Measurements from ENCODE around the gene SKI.
"Not testable (repeated sequence)": the region's sequence is repeated elsewhere in the genome, so short reads cannot be mapped to it uniquely, and the experiment has no call there.

Gene SKI

DNA sequence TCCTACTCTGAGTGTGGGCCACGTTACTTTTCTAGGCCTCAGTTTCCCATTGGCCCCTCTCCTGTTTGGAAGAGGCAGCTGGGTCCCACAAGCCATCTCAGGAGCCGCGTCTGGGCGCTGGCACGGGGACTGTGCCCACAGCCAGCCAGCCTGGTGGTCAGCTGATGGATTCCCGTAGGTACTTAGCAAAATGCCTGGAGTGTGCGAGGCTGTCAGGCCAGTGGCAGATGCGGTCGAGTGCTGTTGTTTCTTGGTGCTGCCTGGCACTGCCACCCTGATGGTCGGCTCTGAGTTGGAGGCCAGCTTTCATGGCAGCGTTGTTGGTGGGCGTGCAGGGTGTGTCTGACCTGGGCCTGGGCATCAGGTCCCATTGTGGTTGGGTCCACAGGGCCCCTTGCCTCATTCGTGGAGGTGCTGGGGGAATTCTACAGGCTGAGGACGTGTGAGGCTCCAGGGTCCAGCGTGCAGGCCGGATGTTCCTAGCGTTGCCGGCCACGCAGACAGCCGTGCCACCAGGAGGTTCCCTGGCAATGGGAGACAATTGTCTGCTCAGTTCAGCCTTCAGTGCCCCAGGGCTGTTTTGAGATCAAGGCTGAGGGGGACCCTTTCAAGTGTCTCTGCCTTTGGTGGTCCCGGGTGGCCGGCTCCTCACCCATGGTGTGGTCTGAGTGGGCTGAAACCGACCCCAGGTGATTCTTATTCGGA, 20.9 kb downstream of the SKI start:
- no peak for DNase-seq

- no peak for DNase-seq
Observed at GRCh38 chr1:2249559-2249906, 21.4 kb downstream of the SKI start.

DNA sequence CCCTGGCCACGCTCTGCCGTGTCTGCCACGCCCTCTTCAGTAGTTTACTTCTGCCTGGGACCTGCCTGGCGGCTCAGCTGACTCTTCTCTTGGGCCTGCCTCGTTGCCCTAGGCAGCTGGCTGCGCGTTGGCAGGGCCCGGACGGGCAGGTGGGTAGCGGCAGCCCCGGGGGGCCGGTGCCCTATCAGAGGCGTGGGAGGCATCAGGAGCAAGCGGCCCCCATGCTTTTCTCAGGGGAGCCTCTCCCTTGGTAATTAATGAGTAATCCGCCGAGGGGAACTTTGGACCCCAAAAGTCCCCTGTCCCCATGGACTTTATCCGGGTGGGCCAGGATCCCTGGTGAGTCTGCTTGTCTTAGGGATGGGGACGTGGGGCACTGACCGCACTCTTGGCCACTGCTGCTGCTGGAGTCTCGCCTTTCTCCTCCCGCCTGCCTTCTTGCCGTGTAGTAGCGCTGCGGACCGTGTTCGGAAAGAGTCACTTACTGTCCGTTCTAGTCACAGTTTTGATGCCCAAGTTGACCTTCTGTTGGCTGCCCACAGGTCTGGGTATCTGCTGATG, 22.7 kb downstream of the SKI start:
- DNase-seq = no peak

DNA sequence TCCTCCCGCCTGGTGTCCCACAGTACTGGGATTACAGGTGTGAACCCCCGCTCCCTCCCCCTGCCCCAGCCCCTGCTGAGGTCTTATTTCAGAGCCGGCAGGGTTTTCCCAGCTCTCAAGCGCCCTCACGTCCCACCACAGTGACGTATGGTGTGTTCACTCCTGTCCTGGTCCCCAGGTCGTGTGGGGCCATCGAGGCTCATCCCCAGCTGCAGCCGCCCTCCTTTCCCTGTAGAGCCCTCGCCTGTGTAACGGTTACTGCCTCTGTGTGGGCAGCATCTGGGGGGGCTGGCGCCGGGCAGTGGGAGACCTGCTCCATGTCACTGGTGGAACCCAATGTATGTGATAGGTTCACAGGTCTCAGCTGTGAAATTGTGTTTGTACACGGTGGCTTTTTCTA, 23.2 kb downstream of the SKI start:
- DNase-seq = no peak

- no peak for DNase-seq
Observed at GRCh38 chr1:2251786-2252185, 23.7 kb downstream of the SKI start.

DNA sequence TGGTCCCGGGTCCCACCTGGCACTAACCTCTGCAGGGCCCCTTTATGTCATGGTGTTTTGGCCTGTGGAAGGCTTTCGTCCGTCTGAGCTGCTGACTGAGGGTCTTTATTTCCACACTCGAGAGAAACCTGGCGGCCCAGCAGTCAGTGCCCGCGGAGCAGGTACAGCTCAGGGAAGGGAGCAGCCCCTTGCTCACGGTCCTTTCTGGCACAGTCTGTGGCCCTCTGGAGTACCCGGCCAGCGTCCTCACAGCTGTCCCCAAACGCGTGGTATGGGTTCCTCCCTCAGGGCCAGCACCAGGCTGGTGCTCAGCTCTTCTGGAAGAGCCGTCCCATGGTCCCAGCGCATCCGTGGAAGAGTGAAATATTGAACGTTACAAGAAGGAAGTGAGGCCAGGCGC, 24.3 kb downstream of the SKI start:
- DNase-seq = no peak

GRCh38 chr1:2253036-2253796, 25.1 kb downstream of the SKI start:
- DNase-seq = no peak

DNA sequence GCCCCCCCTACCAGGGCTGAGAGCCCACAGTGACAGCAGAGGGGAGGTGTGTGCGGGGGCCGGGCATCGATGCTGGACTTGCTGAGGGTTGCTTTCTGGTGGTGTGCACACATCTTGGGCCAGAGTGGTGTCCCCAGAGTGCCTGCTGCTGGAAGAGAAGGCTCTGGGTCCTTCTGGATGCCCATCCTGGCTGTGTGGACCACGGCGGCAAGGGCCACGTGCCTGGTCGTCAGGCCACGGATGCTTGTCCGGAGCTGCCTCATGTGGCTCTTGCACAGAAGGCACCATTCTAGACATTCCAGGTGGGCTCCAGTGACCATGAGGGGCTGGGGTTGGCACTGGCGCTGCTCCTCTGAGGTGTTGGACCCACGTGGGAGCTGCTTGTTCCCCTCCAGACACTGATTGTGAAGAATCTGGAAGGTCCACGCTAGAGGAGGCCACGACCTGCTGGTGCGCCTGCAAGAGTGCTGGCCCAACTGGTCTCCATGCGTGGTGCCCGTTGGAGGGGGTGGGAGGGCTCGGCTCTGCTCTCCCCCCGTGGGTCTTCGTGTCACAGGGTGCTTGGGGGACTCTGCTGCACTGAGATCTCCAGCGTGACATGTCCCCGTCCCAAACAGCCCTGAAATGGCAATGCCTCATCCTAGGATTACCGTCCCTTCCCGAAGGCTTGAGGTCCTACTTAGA, 25.8 kb downstream of the SKI start:
- no peak for DNase-seq

DNA sequence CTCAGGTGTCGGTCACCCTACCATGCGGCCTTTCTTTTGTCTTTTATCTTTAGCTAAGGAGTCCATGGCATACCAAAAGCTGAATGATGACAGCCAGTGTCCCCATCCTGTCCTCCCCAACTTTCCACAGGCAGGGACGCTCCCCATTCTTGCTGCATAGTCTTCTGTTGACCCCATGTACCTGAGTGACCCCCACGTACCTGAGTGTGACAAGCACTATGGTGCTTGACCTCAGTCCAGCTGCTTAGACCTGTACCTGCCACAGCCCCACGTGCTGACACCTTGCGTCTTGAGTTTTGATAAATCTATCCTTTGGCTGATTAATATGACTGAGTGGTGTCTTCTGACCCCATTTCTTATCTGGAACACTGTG, 26.9 kb downstream of the SKI start:
- no peak for DNase-seq

DNA sequence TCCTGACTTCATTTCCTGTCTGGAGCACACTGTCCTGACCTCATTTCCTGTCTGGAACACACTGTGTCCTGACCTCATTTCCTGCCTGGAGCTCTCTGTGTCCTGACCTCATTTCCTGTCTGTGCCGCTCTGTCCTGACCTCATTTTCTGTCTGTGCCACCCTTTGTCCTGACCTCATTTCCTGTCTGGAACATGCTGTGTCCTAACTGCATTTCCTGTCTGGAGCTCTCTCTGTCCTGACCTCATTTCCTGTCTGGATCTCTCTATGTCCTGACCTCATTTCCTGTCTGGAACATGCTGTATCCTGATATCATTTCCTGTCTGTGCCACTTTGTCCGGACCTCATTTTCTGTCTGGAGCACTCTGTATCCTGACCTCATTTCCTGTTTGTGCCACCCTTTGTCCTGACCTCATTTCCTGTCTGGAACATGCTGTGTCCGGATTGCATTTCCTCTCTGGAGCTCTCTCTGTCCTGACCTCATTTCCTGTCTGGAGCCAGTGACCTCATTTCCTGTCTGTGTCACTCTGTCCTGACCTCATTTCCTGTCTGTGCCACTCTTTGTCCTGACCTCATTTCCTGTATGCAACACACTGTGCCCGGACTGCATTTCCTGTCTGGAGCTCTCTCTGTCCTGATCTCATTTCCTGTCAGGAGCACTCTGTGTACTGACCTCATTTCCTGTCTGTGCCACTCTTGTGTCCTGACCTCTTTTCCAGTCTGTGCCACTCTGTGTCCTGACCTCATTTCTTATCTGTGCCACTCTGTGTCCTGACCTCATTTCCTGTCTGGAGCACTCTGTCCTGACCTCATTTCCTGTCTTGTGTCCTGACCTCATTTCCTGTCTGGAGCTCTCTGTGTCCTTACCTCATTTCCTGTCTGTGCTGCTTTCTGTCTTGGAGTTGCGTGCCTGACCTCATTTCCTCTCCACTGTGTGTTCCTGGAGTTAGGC, 27.6 kb downstream of the SKI start:
- peak; percentile 46 for DNase-seq

DNA sequence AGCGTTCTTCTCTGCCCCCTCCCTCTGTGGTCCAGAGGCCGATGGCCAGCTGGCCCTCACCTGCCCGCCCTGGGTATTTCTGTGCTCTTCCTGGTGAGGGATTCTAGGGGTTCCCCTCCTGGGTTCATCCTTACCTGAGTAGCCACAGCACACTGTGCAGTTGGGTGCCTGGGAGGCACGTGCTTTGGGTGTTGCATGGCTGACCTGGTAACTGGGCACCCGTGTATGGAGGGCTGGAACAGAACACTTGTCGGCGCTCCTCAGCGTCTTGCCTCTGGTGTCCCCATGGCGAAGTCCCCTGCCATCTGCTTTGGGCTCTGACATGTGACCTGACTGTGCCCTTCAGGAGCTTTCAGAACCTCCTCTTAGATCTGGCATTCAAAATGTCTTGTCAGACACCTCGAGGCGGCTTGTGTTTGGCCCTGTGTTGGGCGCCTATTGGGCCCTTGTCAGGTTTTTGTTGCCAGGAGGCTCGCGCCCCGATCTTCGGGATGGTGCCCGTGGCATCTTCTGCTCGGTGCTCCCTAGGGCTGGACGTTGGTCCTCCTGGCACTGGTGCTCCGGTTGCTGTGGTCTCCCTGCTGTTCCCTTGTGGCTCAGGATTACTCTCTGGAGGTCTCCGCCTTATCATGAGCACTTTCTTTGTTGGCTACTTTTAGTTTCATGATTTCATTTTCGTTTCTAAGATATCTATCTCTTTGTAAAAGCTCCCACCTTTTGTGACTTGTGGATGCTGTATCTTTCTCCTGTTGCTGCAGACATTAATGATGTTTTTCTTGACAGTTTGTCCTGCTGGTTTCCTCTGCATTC, 28.5 kb downstream of the SKI start:
- no peak for DNase-seq

GRCh38 chr1:2257245-2257627, 29.1 kb downstream of the SKI start:
- no peak for DNase-seq

DNA sequence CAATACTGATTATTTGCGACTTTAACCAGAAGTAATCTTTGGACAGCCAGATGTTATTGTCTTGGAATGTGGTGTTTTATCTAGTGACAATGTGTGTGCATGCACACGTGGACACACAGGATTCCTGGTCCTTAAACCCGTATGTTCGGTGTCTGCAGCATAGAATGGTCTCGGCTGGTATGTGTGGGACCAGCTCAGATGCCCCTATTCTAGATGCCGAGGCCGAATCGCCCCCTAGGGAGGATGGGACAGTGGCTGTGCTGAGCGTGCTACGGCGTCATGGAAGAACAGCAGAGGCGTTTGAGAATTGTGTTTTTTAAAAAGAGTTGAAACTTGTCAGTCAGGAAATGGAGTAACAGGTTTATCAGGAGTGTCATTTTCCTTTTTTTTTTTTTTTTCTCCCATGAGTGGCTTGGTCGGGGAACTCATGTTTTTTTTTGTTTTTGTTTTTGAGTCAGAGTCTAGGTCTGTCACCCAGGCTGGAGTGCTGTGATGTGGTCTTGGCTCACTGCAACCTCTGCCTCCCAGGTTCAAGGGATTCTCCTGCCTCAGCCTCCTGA, 30.1 kb downstream of the SKI start:
- DNase-seq = no peak

DNA sequence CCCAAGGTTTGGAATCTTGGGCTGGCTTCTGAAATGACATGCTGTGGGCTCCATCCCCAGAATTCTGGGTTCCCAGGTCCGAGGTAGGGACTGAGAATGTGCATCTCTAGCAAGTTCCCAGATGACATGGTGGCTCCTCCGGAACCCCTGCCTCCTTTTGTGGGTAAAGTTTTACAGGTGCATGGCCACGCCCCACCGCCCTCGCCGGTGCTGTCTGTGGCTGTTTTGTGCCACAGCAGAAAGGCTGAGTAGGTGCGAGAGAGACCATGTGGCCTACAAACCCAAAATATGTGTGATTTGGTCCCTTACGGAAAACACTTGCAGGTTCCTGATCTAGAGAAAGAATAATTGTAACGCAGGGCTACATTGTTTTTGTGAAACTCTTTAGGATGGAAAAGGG, 30.9 kb downstream of the SKI start:
- DNase-seq = no peak

- DNase-seq = no peak
Observed at GRCh38 chr1:2259668-2260402, 31.7 kb downstream of the SKI start.

DNA sequence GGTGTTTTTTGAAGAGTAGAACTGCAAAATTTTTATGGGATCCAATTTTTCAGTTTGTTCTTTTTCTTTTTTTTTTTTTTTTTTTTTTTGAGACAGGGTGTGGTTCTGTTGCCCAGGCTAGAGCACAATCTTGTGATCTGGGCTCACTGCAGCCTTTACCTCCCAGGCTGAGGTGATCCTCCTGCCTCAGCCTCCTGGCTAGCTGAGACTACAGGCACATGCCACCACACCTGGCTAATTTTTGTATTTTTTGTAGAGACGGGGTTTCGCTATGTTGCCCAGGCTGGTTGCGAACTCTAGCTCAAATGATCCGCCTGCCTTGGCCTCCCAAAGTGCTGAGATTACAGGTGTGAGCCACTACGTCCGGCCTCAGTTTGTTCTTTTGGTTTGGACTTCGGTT, 32.4 kb downstream of the SKI start:
- DNase-seq = not testable (repeated sequence)

DNA sequence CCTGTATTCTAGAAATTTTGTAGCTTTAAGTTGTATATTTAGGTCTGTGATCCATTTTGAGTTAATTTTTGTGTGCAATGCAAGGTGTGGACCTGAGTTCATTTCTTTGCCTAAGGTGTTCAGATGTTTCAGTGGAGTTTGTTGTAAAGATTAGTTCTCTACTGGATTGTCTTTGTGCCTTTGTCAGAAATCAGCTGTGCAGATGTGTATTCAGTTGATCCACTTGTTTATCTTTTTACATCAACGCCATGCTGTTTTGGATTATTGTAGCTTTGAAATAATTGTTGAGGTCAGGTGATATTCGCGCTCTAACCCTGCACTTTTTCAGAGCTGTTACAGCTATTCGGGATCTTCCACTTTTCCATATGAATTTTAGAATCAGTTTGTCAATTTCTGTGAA, 32.8 kb downstream of the SKI start:
- DNase-seq = no peak

DNA sequence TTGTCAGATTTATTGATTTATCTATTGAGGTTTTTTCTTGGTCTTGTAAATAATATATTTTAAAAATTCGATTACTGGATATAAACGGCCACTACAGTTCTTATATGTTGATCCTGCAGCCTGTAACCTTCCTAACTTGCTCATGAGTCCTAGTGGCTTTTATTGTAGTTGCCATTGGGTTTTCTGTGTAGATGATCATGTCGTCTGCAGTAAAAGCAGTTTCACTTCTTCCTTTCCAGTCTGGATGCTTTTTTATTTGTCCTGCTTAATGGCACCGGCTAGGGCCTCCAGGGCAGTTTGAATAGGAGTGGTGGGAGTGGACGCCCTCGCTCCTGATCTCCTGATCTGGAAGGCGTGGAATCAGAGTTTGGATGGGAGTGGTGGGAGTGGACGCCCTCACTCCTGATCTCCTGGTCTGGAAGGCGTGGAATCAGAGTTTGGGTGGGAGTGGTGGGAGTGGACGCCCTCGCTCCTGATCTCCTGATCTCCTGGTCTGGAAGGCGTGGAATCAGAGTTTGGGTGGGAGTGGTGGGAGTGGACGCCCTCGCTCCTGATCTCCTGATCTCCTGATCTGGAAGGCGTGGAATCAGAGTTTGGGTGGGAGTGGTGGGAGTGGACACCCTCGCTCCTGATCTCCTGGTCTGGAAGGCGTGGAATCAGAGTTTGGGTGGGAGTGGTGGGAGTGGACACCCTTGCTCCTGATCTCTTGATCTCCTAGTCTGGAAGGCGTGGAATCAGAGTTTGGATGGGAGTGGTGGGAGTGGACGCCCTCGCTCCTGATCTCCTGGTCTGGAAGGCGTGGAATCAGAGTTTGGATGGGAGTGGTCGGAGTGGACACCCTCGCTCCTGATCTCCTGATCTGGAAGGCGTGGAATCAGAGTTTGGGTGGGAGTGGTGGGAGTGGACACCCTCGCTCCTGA, 33.6 kb downstream of the SKI start:
- DNase-seq = not testable (repeated sequence)

DNA sequence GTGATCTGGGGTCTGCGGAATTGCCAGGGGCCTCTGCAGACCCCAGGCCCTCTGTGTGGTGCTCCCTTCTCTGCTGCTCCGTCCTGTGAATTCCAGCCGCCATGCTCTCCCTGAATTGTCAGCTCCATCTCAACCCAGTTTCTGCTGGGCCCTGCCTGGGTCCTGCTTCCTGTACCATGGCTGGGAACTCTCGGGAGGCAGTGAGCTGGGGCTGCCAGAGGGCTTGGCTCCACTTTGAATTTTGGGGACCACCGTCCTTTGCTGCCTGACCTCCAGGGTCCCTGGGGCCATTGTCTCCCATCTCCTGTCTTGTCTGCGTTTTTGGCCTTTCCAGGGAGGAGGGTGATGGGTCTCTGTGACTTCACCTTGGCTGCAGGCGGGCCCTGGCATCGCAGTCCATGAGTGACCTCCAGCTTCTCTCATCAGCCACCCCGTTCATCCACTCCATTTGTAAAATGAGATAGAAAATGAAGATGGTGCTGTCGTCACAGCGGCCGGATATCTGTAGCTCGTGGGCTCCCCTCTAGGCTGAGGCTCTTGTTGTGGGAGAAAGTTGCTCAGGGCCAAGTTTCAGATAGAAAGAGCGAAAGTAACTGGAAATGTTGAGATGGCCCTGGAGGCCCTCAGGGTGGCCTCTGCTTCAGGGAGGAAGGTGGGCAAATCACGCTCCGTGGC, 38.3 kb downstream of the SKI start:
- no peak for DNase-seq
